GM12878 (cell line): ENCODE results near the gene OTC. TPM values are rescaled to one million over a fixed set of nuclear protein-coding genes. Genes with fewer than 3 reads are reported as not detected.

Experiments
- BACH1 ChIP-seq: fragments of 450-650 bp; IDR thresholded peaks from 2 replicates; pipeline ENCODE4 v1.6.1; 2017; ENCODE audit warnings: mild to moderate bottlenecking, borderline replicate concordance
- CBX3 ChIP-seq: fragments of 200-600 bp; sonication (generic); IDR thresholded peaks from 2 replicates; pipeline ENCODE4 v1.6.1; 2016; ENCODE audit warnings: low read depth, borderline replicate concordance
- CREM ChIP-seq: IDR thresholded peaks from 2 replicates; pipeline ENCODE4 v1.6.1; 2014; ENCODE audit warnings: antibody characterized with exemption, low read depth
- HDAC2 ChIP-seq: fragments of 200-600 bp; sonication (generic); IDR thresholded peaks from 2 replicates; pipeline ENCODE4 v1.6.1; 2017
- IKZF1 ChIP-seq: fragments of 450-650 bp; conservative IDR thresholded peaks from 2 replicates; pipeline ENCODE4 v1.6.1; 2017; ENCODE audit warnings: antibody characterized with exemption, mild to moderate bottlenecking
- MTA3 ChIP-seq: IDR thresholded peaks from 2 replicates; pipeline ENCODE4 v1.6.1; 2012; ENCODE audit warnings: low read length, inconsistent platforms, borderline replicate concordance
- NBN ChIP-seq: fragments of 450-650 bp; IDR thresholded peaks from 2 replicates; pipeline ENCODE4 v1.6.1; 2016
- NFYB ChIP-seq: IDR thresholded peaks from 2 replicates; pipeline ENCODE4 v1.6.1; 2011; ENCODE audit warnings: low read depth, mild to moderate bottlenecking, low read length, improper control_type of control experiment, moderate library complexity; ENCODE audit not compliant: insufficient read depth
- PAX5 ChIP-seq: IDR thresholded peaks from 2 replicates; pipeline ENCODE4 v1.6.1; 2011; ENCODE audit warnings: low read depth, low read length, borderline replicate concordance
- RAD51 ChIP-seq: fragments of 450-650 bp; IDR thresholded peaks from 2 replicates; pipeline ENCODE4 v1.6.1; 2016; ENCODE audit warnings: moderate library complexity, mild to moderate bottlenecking, inconsistent platforms
- SMAD5 ChIP-seq: IDR thresholded peaks from 2 replicates; pipeline ENCODE4 v1.6.1; 2016; ENCODE audit warnings: antibody characterized with exemption, low read depth
- SMC3 ChIP-seq: IDR thresholded peaks from 2 replicates; pipeline ENCODE4 v1.6.1; 2011; ENCODE audit warnings: low read length, improper control_type of control experiment, borderline replicate concordance
- SPI1 ChIP-seq: IDR thresholded peaks from 2 replicates; pipeline ENCODE4 v1.6.1; 2011; ENCODE audit warnings: low read depth, mild to moderate bottlenecking, low read length, moderate library complexity, borderline replicate concordance; ENCODE audit not compliant: insufficient read depth
- SREBF1 ChIP-seq: IDR thresholded peaks from 2 replicates; pipeline ENCODE4 v1.6.1; 2012; ENCODE audit warnings: mild to moderate bottlenecking, low read length
- WRNIP1 ChIP-seq: IDR thresholded peaks from 2 replicates; pipeline ENCODE4 v1.6.1; 2011; ENCODE audit warnings: low read depth, low read length, improper control_type of control experiment, borderline replicate concordance
- polyA plus RNA-seq, 11 experiments: library from polyadenylated mRNA; depleted of rRNA in 4 of 11; unstranded in 6 of 11; stranded (reverse) in 5 of 11; fragments of >200 nt; fragmentation: Nextera tagmentation in 4 of 11; fragmentation: Illumina TruSeq in 1 of 11; extraction: Ambion mirVana in 4 of 11; extraction: Trizol in 1 of 11; gene quantifications; 1 replicate in 1 of 11; 2 replicates in 10 of 11; pipeline versions ENCODE4 v1.2.1 to v1.2.3, GENCODE V29; 2011 to 2016; ENCODE audit warnings: inconsistent platforms in 2 of 11, missing spikeins in 2 of 11, low read depth in 1 of 11
- total RNA-seq, 4 experiments: library from RNA; depleted of rRNA in 3 of 4; stranded (reverse); fragments of >200 nt in 3 of 4; fragmentation: Illumina TruSeq in 1 of 4; extraction: Trizol in 1 of 4; gene quantifications; 2 replicates each; pipeline versions ENCODE4 v1.2.1 to v1.2.3, GENCODE V29; 2013 to 2021
- TF ChIP-seq, protein P1 (sequence below): IDR thresholded peaks from 2 replicates; pipeline ENCODE4 v1.6.1; 2011; ENCODE audit warnings: mild to moderate bottlenecking, low read depth, low read length, moderate library complexity; ENCODE audit not compliant: insufficient replicate concordance
- TF ChIP-seq, protein P2 (sequence below): fragments of 450-650 bp; IDR thresholded peaks from 2 replicates; pipeline ENCODE4 v1.6.1; 2016; ENCODE audit warnings: mild to moderate bottlenecking
- TF ChIP-seq, protein P3 (sequence below): IDR thresholded peaks from 2 replicates; pipeline ENCODE4 v1.6.1; 2012; ENCODE audit warnings: low read depth, low read length, improper control_type of control experiment
- TF ChIP-seq, protein P4 (sequence below): IDR thresholded peaks from 2 replicates; pipeline ENCODE4 v1.6.1; 2011; ENCODE audit warnings: borderline replicate concordance, low read depth, mild to moderate bottlenecking, moderate library complexity, mixed read lengths, low read length; ENCODE audit not compliant: insufficient read depth; ENCODE audit errors: extremely low read length
- TF ChIP-seq, protein P5 (sequence below): fragments of 150-350 bp; IDR thresholded peaks from 2 replicates; pipeline ENCODE4 v1.6.1; 2014; ENCODE audit warnings: mild to moderate bottlenecking, low read depth, low read length
- TF ChIP-seq, protein P6 (sequence below): IDR thresholded peaks from 2 replicates; pipeline ENCODE4 v1.6.1; 2012; ENCODE audit warnings: low read depth, low read length, improper control_type of control experiment

The OTC gene
- total and polyA plus RNA-seq, 10 of the 15 experiments (the other 5 are each of a cell fraction or from before 2014, with no cell fraction given) = not detected

DNA sequence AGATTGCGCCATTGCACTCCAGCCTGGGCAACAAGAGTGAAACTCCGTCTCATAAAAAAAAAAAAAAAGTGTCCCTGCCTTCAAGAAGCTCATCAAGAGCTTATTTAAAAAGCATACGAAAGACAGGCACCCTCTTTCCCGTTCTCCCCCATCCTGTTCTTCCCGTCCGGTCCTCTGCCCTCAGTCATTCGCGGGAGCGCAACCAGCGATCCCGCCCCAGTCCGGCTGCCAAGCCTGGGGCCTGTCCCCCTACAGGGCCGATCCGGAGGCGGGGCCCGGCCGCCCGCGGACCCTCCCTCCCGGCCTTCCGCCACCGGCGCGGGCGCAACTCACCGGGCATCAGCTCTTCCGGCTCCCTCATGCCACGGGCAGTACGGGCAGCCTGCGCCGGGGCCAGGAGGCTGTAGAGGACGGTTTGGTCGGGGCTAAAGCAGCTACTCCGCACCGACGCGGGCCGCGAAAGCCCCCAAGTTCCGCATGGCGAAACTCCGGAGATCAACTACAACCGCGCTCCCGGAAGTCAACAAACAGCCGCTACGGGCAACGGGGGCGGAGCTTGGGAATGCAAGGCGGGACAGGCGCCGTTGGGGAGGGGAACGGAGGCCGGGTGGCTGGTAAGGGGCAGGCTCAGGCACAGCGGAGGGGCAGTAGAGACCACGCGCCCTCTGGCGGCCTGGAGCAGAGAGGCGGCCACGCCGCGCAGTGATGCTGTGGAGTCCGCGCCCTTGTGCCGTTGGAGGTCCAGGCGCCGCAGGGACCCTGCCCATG is 25.2 kb upstream of the OTC start, which contains the start of gene RPGR (continued):
- TF ChIP-seq, protein P1, sequence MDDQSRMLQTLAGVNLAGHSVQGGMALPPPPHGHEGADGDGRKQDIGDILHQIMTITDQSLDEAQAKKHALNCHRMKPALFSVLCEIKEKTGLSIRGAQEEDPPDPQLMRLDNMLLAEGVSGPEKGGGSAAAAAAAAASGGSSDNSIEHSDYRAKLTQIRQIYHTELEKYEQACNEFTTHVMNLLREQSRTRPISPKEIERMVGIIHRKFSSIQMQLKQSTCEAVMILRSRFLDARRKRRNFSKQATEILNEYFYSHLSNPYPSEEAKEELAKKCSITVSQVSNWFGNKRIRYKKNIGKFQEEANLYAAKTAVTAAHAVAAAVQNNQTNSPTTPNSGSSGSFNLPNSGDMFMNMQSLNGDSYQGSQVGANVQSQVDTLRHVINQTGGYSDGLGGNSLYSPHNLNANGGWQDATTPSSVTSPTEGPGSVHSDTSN = no peak
- TF ChIP-seq, protein P2, sequence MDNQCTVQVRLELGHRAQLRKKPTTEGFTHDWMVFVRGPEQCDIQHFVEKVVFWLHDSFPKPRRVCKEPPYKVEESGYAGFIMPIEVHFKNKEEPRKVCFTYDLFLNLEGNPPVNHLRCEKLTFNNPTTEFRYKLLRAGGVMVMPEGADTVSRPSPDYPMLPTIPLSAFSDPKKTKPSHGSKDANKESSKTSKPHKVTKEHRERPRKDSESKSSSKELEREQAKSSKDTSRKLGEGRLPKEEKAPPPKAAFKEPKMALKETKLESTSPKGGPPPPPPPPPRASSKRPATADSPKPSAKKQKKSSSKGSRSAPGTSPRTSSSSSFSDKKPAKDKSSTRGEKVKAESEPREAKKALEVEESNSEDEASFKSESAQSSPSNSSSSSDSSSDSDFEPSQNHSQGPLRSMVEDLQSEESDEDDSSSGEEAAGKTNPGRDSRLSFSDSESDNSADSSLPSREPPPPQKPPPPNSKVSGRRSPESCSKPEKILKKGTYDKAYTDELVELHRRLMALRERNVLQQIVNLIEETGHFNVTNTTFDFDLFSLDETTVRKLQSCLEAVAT = no peak
- no peak for TF ChIP-seq NFYB
- no peak for TF ChIP-seq SMAD5
- TF ChIP-seq MTA3 = no peak
- TF ChIP-seq, protein P3, sequence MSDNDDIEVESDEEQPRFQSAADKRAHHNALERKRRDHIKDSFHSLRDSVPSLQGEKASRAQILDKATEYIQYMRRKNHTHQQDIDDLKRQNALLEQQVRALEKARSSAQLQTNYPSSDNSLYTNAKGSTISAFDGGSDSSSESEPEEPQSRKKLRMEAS = no peak; the same call in 1 of the 2 replicates
- TF ChIP-seq, protein P4, sequence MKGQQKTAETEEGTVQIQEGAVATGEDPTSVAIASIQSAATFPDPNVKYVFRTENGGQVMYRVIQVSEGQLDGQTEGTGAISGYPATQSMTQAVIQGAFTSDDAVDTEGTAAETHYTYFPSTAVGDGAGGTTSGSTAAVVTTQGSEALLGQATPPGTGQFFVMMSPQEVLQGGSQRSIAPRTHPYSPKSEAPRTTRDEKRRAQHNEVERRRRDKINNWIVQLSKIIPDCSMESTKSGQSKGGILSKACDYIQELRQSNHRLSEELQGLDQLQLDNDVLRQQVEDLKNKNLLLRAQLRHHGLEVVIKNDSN = no peak
- TF ChIP-seq, protein P5, sequence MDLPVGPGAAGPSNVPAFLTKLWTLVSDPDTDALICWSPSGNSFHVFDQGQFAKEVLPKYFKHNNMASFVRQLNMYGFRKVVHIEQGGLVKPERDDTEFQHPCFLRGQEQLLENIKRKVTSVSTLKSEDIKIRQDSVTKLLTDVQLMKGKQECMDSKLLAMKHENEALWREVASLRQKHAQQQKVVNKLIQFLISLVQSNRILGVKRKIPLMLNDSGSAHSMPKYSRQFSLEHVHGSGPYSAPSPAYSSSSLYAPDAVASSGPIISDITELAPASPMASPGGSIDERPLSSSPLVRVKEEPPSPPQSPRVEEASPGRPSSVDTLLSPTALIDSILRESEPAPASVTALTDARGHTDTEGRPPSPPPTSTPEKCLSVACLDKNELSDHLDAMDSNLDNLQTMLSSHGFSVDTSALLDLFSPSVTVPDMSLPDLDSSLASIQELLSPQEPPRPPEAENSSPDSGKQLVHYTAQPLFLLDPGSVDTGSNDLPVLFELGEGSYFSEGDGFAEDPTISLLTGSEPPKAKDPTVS = no peak
- TF ChIP-seq HDAC2 = no peak
- no peak for TF ChIP-seq WRNIP1
- TF ChIP-seq NBN = no peak
- TF ChIP-seq, protein P6, sequence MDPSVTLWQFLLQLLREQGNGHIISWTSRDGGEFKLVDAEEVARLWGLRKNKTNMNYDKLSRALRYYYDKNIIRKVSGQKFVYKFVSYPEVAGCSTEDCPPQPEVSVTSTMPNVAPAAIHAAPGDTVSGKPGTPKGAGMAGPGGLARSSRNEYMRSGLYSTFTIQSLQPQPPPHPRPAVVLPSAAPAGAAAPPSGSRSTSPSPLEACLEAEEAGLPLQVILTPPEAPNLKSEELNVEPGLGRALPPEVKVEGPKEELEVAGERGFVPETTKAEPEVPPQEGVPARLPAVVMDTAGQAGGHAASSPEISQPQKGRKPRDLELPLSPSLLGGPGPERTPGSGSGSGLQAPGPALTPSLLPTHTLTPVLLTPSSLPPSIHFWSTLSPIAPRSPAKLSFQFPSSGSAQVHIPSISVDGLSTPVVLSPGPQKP = peak; percentile 57; the same call in 1 of the 2 replicates
- peak; percentile 71 for TF ChIP-seq SMC3
- no peak for TF ChIP-seq RAD51
- TF ChIP-seq IKZF1 = peak; percentile 59
- TF ChIP-seq SPI1 = no peak
- no peak for TF ChIP-seq SREBF1
- no peak for TF ChIP-seq CBX3
- TF ChIP-seq CREM = peak; percentile 43; the same call in 1 of the 2 replicates
- TF ChIP-seq BACH1 = 0 out of 2 replicates have a peak, but pooled peaks have one; percentile 7
- peak; percentile 59; the same call in 1 of the 2 replicates for TF ChIP-seq PAX5
